ENCODE measurements around the gene ZNF341. TPM values are rescaled to one million over a fixed set of nuclear protein-coding genes. Genes with fewer than 3 reads are reported as not detected.

ZNF341 gene
- total RNA-seq, 4 donors from 2014 or later: 1.7 to 4.4 (median 2.9) TPM

DNA sequence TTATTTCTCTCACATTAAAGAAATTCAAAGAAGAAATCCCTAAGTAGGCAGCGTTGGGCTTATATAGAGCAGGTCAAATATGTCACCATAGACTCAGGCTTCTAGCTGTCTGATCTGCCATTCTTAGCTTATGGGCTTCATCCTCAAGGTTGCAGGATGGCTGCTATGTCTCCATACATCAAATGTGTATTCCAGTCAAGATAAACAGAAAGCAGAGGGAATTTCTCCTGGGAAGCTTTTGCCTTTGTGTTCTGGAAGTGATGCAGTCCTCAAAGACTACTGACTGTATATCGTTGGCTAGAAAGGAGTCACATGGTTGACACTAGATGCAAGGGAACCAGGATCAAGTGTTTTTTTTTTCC, 36.0 kb downstream of the ZNF341 start:
- WGBS, 2 donors (ENCODE audit: low coverage in 1 of 2): 66 to 100% methylated on average over 1 to 2 of the region's 2 CpGs
- Histone ChIP-seq H3K4me3 (no peak overlapping the region), H3K27me3 (no peaks in the 10 kb centered on the region), H3K27ac (no peak overlapping the region), H3K9me3 (no peaks in the 10 kb centered on the region), H3K36me3 (peaks cover 0 to 70% of the 10 kb centered on the region in 2 donors), H3K4me1 (no peaks in the 10 kb centered on the region)
- no peak for ATAC-seq
- TF ChIP-seq, protein P1, sequence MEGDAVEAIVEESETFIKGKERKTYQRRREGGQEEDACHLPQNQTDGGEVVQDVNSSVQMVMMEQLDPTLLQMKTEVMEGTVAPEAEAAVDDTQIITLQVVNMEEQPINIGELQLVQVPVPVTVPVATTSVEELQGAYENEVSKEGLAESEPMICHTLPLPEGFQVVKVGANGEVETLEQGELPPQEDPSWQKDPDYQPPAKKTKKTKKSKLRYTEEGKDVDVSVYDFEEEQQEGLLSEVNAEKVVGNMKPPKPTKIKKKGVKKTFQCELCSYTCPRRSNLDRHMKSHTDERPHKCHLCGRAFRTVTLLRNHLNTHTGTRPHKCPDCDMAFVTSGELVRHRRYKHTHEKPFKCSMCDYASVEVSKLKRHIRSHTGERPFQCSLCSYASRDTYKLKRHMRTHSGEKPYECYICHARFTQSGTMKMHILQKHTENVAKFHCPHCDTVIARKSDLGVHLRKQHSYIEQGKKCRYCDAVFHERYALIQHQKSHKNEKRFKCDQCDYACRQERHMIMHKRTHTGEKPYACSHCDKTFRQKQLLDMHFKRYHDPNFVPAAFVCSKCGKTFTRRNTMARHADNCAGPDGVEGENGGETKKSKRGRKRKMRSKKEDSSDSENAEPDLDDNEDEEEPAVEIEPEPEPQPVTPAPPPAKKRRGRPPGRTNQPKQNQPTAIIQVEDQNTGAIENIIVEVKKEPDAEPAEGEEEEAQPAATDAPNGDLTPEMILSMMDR (IDR thresholded peaks at IDR 0.05): no peak
- no peak for TF ChIP-seq POLR2AphosphoS5 (IDR thresholded peaks at IDR 0.05)
- TF ChIP-seq EP300 (IDR thresholded peaks at IDR 0.05): no peak
- TF ChIP-seq POLR2A (IDR thresholded peaks at IDR 0.05): no peak

DNA sequence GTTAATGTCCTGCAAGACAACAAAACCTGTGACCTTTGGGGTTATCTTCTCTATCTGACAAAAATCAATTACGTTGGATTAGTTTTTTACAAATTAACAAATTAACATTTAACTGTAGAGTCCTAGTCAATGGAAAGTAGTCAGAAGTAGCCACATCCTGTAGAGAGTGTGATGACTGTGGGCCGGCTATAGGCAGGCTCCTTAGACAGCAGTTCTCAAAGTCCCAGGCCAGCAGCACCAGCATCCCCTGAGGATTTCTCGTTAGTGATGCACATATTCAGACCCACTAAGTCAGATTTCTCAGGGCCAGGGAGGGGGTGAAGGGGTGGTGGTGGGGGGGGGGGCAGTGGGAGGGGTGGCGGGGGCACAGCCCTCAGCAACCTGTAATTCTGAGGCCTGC, 37.2 kb downstream of the ZNF341 start:
- WGBS, 2 donors (ENCODE audit: low coverage in 1 of 2): 69 to 100% methylated on average over 1 to 3 of the region's 4 CpGs
- no peaks in the 10 kb centered on the region for H3K9me3 ChIP-seq
- no peak overlapping the region for H3K27ac ChIP-seq
- no peak overlapping the region for H3K4me3 ChIP-seq
- no peak for TF ChIP-seq POLR2AphosphoS5 (IDR thresholded peaks at IDR 0.05)
- no peak for TF ChIP-seq POLR2A (IDR thresholded peaks at IDR 0.05)
- no peak for TF ChIP-seq EP300 (IDR thresholded peaks at IDR 0.05)
- TF ChIP-seq, protein P1 (IDR thresholded peaks at IDR 0.05): no peak
- H3K27me3 ChIP-seq: no peaks in the 10 kb centered on the region
- H3K4me1 ChIP-seq: no peaks in the 10 kb centered on the region
- H3K36me3 ChIP-seq: peaks cover 0 to 67% of the 10 kb centered on the region in 2 donors
- no peak for ATAC-seq

DNA sequence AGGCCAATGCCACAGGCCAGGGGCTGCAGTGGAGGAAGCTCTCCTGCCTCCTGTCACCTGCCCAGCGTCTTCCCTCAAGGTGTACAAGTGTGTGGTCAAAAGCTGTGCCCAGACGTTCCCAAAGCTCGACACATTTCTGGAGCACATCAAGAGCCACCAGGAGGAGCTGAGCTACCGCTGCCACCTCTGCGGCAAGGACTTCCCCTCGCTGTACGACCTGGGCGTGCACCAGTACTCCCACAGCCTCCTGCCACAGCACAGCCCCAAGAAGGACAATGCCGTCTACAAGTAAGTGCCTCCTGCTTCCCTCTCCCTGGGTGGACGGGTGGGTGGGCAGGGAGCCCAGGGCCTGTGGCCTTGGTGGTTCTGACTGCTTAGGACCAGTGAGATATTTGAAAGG, 38.2 kb downstream of the ZNF341 start:
- no peak overlapping the region for H3K4me3 ChIP-seq
- H3K27ac ChIP-seq: no peak overlapping the region
- TF ChIP-seq POLR2AphosphoS5 (IDR thresholded peaks at IDR 0.05) (no peak), EP300 (IDR thresholded peaks at IDR 0.05) (no peak), POLR2A (IDR thresholded peaks at IDR 0.05) (no peak)
- TF ChIP-seq, protein P1 (IDR thresholded peaks at IDR 0.05): peak in 1 of 4 experiments; percentile 10
- no peaks in the 10 kb centered on the region for H3K9me3 ChIP-seq
- ATAC-seq: no peak
- H3K36me3 ChIP-seq: peaks cover 0 to 67% of the 10 kb centered on the region in 2 donors
- WGBS, 2 donors (ENCODE audit: low coverage in 1 of 2): no CpG with 5 or more reads among the region's 10 CpGs
- no peaks in the 10 kb centered on the region for H3K27me3 ChIP-seq
- no peaks in the 10 kb centered on the region for H3K4me1 ChIP-seq

DNA sequence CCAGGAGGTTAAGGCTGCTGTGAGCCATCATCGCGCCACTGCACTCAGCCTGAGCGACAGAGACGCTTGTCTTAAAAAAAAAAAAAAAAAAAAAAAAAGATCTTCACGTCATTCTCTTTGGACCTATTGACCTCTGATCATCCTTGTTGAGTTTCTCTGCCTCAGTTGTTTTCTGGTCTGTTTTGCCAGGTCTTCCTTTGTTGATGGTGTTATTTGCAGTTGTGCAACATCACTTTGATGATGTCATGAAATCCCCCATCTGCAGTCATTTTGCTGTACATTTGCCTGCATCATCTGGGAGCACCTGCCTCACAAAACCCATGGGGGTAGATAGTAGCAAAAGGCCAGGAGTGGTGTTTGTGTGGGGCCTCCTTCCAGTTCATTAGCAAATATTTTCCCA, 40.1 kb downstream of the ZNF341 start:
- no peak for ATAC-seq
- no peak overlapping the region for H3K4me3 ChIP-seq

DNA sequence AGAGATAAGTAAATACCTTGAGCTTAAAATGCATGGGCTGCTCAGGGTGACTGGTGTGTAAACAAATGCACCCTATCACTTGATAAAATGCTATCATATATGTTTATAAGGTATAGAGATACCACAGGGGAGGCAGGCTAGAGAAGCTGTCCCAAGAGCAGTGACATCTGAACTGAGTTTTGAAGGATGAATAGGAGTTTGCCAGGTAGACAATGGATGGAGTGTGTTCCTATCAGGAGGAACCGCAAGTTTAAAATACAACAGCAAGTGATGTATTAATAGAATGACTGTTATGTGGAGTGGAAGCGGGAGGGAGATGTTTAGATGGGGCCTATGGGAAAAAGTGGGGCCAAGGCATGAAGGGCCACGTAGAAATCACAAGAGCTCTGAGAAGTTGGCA, 40.6 kb downstream of the ZNF341 start:
- TF ChIP-seq POLR2AphosphoS5 (IDR thresholded peaks at IDR 0.05) (no peak), EP300 (IDR thresholded peaks at IDR 0.05) (no peak), POLR2A (IDR thresholded peaks at IDR 0.05) (no peak)
- TF ChIP-seq, protein P1 (IDR thresholded peaks at IDR 0.05): no peak
- Histone ChIP-seq H3K36me3 (peaks cover 0 to 44% of the 10 kb centered on the region in 2 donors), H3K9me3 (no peaks in the 10 kb centered on the region), H3K4me1 (no peaks in the 10 kb centered on the region), H3K4me3 (no peak overlapping the region), H3K27me3 (no peaks in the 10 kb centered on the region), H3K27ac (no peak overlapping the region)
- no peak for ATAC-seq
- WGBS, 2 donors (ENCODE audit: low coverage in 1 of 2): 77 to 91% methylated on average over 2 to 3 of the region's 3 CpGs

More for the DNA sequence above, 40.1 kb downstream of the ZNF341 start:
- H3K9me3 ChIP-seq: no peaks in the 10 kb centered on the region
- TF ChIP-seq, protein P1 (IDR thresholded peaks at IDR 0.05): no peak
- TF ChIP-seq POLR2A (IDR thresholded peaks at IDR 0.05): no peak
- TF ChIP-seq EP300 (IDR thresholded peaks at IDR 0.05): no peak
- TF ChIP-seq POLR2AphosphoS5 (IDR thresholded peaks at IDR 0.05): no peak
- H3K36me3 ChIP-seq: peaks cover 0 to 49% of the 10 kb centered on the region in 2 donors
- 60% methylated on average over 1 of the region's 5 CpGs; no CpG with 5 or more reads in 1 of the 2 donors for WGBS, 2 donors (ENCODE audit: low coverage in 1 of 2)
- H3K4me1 ChIP-seq: no peaks in the 10 kb centered on the region
- H3K27ac ChIP-seq: no peak overlapping the region
- no peaks in the 10 kb centered on the region for H3K27me3 ChIP-seq
